GM19035 (cell line): ENCODE data around the gene OSGEPL1.
"Not testable (repeated sequence)": the region's sequence is repeated elsewhere in the genome, so short reads cannot be mapped to it uniquely, and the experiment has no call there.

ENCODE experiments used
- ATAC-seq: cut with Tn5 transposase; IDR thresholded peaks from one replicate; pipeline ENCODE4 v1.9.1; 2021; ENCODE audit not compliant: unreplicated experiment

The OSGEPL1 gene, protein sequence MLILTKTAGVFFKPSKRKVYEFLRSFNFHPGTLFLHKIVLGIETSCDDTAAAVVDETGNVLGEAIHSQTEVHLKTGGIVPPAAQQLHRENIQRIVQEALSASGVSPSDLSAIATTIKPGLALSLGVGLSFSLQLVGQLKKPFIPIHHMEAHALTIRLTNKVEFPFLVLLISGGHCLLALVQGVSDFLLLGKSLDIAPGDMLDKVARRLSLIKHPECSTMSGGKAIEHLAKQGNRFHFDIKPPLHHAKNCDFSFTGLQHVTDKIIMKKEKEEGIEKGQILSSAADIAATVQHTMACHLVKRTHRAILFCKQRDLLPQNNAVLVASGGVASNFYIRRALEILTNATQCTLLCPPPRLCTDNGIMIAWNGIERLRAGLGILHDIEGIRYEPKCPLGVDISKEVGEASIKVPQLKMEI

GRCh38 chr2:189762551-189763298 lies at the start of gene OSGEPL1:
OSGEPL1 (minus strand) TSS chr2:189762792; CDS start chr2:189761640, 1,152 bp downstream.
- peak; percentile 96 for ATAC-seq

GRCh38 chr2:189803431-189803830 lies 40.8 kb upstream of the OSGEPL1 start:
- ATAC-seq, result no peak

GRCh38 chr2:189802396-189802912 lies 39.9 kb upstream of the OSGEPL1 start:
- ATAC-seq, result no peak

DNA sequence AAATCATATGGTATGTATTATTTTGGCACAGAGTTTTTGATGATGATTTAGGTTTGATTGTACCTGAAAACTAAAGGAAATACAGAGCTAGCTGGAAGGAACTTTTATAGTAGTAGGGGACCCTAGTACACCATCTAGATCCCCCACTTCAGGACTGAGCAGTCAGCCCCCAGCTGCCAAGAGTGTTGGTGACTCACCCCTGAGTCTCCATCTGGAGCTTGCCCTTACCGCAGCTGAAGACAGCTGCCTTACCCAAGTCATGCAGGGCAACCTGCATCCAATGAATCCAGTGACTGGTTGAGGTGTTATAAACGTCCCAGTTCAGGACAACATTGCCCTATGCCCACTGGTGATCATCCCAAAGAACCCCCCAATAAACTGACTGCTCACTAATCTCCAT lies 36.9 kb upstream of the OSGEPL1 start:
- ATAC-seq, result no peak

- ATAC-seq, result no peak
These were observed 36.4 kb upstream of the OSGEPL1 start for GRCh38 chr2:189799030-189799331.

GRCh38 chr2:189798312-189799029 lies 35.9 kb upstream of the OSGEPL1 start:
- peak; percentile 84 for ATAC-seq

- ATAC-seq, result no peak
These were observed 35.3 kb upstream of the OSGEPL1 start for GRCh38 chr2:189797902-189798301.

DNA sequence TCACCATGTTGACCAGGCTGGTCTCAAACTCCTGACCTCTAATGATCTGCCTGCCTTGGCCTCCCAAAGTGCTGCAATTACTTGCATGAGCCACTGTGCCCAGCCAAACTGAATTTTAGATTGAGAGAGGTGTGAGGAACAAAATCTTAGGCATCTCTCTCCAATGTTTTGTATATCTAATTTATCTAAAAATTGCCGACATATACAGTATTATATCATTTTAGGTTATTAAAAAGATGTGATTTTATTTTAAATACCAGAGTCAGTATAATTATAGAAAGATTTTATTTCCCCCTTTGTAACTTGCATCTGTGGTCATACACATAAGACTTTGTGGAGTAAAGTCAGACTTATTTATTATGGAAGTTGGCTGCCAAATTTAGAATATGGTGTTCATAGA lies 31.7 kb upstream of the OSGEPL1 start:
- no peak for ATAC-seq

GRCh38 chr2:189791338-189792042 lies 28.9 kb upstream of the OSGEPL1 start:
- no peak for ATAC-seq

GRCh38 chr2:189783927-189784867 lies 21.6 kb upstream of the OSGEPL1 start, which contains the start of the genes ORMDL1 and PMS1:
ORMDL1 (minus strand) TSS chr2:189784339; CDS start chr2:189782595, 1,744 bp downstream.
PMS1 (plus strand) TSS chr2:189784450; CDS start chr2:189791810, 7,360 bp downstream.
- peak; percentile 92 for ATAC-seq

DNA sequence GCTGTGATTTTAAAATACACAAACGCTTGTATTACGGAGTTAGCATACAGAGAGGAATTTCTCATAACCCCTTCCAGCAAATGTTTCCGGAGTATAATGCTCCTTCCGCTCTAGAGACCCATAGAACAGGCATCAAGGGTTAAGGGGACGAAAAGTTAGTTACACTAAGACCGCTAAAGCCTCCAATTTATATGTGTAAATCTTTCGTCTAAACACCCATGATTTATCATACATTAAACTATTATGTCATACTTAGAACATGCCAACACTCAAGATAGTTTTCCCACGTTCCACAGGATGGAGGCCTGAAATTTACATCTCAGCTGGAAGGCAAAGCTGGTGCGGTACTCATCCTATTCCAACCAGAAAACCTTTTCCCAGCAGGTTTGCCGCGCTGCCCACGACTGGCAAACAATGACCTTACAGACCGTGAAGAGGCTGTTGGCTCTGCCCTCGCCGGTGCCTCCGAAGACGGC lies 20.9 kb upstream of the OSGEPL1 start:
- ATAC-seq, result peak; percentile 21

- ATAC-seq, result no peak
These were observed 19.7 kb upstream of the OSGEPL1 start for GRCh38 chr2:189782221-189782671.

- ATAC-seq, result no peak
These were observed 9.6 kb upstream of the OSGEPL1 start for GRCh38 chr2:189772212-189772611.

DNA sequence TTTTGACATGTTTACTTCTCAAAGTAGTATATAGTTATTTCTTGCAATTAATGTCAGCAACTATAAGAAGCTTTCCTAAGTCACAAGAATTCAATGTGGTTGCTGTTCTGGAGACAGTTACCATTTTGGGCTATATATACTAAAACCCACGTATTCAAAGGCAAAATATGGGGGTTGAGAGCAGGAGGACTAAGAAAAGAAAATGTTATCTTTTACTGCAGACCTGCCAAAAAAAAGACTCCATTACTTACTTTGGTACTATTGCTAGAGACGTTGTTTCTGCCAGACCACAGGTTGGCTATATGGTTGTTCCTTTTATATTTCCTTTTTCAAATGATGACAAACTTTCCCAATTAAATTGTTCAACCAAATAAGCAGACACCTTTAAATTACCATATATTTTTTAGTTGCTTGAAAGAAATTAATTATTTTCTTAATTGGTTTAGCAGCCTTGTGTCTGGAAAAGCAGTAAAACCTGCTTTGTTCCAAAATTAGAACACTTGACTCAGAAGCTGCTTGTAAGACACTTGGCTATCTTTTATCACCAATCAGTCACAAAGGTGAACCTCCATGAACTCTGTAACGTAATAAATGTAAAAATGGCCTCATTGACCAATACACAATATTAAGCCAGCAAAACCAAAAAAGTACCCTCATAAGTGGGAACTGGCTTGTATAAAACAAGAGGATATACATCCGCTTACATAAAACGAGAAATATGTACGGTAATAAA lies 8.2 kb upstream of the OSGEPL1 start:
- ATAC-seq, result no peak

GRCh38 chr2:189763908-189764661 lies 1.5 kb upstream of the OSGEPL1 start:
- ATAC-seq, result no peak

GRCh38 chr2:189762229-189762550 lies 402 bp downstream of the OSGEPL1 start:
- ATAC-seq, result no peak

DNA sequence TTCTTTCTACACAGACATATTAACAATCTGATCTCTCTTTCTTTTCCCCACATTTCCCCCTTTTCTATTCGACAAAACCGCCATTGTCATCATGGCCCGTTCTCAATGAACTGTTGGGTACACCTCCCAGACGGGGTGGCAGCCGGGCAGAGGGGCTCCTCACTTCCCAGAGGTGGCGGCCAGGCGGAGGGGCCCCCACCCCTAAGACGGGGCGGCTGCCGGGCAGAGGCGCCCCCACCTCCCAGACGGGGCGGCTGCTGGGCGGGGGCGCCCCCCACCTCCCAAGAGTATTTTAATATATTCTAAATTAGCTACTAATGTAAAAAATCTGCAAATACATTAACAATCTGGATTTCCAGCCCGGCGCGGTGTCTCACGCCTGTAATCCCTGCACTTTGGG lies 2.4 kb downstream of the OSGEPL1 start:
- not testable (repeated sequence) for ATAC-seq

DNA sequence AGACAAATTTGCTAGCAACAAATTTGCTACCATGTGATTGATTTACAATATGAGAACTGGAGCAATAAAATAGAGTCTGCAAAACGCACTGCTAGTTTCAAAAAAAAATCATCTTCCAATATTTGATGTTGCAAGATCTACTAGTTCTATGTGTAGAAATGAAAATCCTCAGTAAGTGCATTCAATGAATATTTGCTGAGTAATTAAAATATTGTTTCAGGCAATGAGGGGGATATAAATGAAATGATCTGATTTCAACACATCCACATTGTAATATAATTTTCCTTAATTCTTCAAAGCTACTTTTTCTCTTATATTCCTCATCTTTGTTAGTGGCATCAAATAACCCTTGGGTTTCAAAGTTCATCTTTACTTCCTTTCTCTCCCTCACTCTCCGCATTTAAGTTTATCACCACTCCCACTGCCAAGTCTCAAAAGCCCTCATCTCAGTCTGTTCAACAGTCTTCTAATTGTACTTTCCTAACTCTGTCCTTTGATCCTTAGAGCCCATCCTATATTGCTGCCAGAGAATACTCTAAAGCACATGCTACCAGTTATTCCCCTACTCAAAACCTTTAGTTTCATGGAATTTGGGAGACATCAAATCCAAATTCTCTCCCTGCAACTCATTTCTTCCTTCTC lies 6.2 kb downstream of the OSGEPL1 start:
- no peak for ATAC-seq
